HepG2 (cell line): Measurements from ENCODE around the gene FASTKD1. TPM values are rescaled to one million over a fixed set of nuclear protein-coding genes. Genes with fewer than 3 reads are reported as not detected.

Experiments
- BCL6 ChIP-seq: IDR thresholded peaks from 2 replicates; pipeline ENCODE4 v1.6.1; 2016; ENCODE audit warnings: missing genetic modification reagents, missing compliant biosample characterization
- CHD4 ChIP-seq: fragments of 200-600 bp; sonication (generic); IDR thresholded peaks from 2 replicates; pipeline ENCODE4 v1.7.0; 2017; ENCODE audit warnings: mild to moderate bottlenecking, low read length, borderline replicate concordance
- NR2C2 ChIP-seq: sonication (generic); formaldehyde crosslinking; IDR thresholded peaks from 2 replicates; pipeline ENCODE4 v1.4.0; 2020; ENCODE audit warnings: missing genetic modification reagents, mild to moderate bottlenecking, moderate library complexity, borderline replicate concordance
- PBX2 ChIP-seq: IDR thresholded peaks from 2 replicates; pipeline ENCODE4 v1.6.1; 2016; ENCODE audit warnings: control low read depth
- PHB2 ChIP-seq: fragments of 450-650 bp; IDR thresholded peaks from 2 replicates; pipeline ENCODE4 v1.6.1; 2018; ENCODE audit not compliant: partially characterized antibody
- POGK ChIP-seq: sonication (generic); formaldehyde crosslinking; conservative IDR thresholded peaks from 2 replicates; pipeline ENCODE4 v1.8.0; 2022; ENCODE audit warnings: mild to moderate bottlenecking, moderate library complexity, missing genetic modification reagents
- RFXANK ChIP-seq: IDR thresholded peaks from 2 replicates; pipeline ENCODE4 v1.6.1; 2016
- ZNF552 ChIP-seq: sonication (generic); formaldehyde crosslinking; IDR thresholded peaks from 2 replicates; pipeline ENCODE4 v1.9.0; 2022; ENCODE audit warnings: missing genetic modification reagents, mild to moderate bottlenecking, borderline replicate concordance
- ZNF556 ChIP-seq: sonication (generic); formaldehyde crosslinking; IDR thresholded peaks from 2 replicates; pipeline ENCODE4 v1.4.0; 2020; ENCODE audit warnings: mild to moderate bottlenecking, missing genetic modification reagents, borderline replicate concordance
- ZNF670 ChIP-seq: sonication (generic); formaldehyde crosslinking; IDR thresholded peaks from 2 replicates; pipeline ENCODE4 v1.8.0; 2022; ENCODE audit warnings: mild to moderate bottlenecking, missing genetic modification reagents, borderline replicate concordance
- polyA plus RNA-seq, 8 experiments: library from polyadenylated mRNA; depleted of rRNA in 3 of 8; stranded (reverse) in 7 of 8; unstranded in 1 of 8; fragments of >200 nt; fragmentation: Illumina TruSeq in 4 of 8; extraction: Trizol in 4 of 8; gene quantifications; 2 replicates each; pipeline versions ENCODE4 v1.2.1 to v1.2.3, GENCODE V29; 2011 to 2016; ENCODE audit warnings: low read depth in 4 of 8, missing spikeins in 1 of 8, mixed read lengths in 1 of 8; ENCODE audit not compliant: insufficient read depth in 1 of 8
- total RNA-seq, 5 experiments: library from RNA; depleted of rRNA; stranded (reverse); fragments of >200 nt; fragmentation: Illumina TruSeq; extraction: Trizol; gene quantifications; 2 replicates each; pipeline ENCODE4 v1.2.3, GENCODE V29; 2016; ENCODE audit warnings: low read depth in 1 of 5
- TF ChIP-seq, protein P1 (sequence below): sonication (generic); formaldehyde crosslinking; IDR thresholded peaks from 2 replicates; pipeline ENCODE4 v1.5.1; 2020; ENCODE audit warnings: missing genetic modification reagents, mild to moderate bottlenecking, borderline replicate concordance
- TF ChIP-seq, protein P2 (sequence below): sonication (generic); formaldehyde crosslinking; conservative IDR thresholded peaks from 2 replicates; pipeline ENCODE4 v1.4.0; 2020; ENCODE audit warnings: missing genetic modification reagents
- TF ChIP-seq, protein P3 (sequence below): sonication (generic); formaldehyde crosslinking; IDR thresholded peaks from 2 replicates; pipeline ENCODE4 v1.4.0; 2020; ENCODE audit warnings: missing genetic modification reagents, borderline replicate concordance
- TF ChIP-seq, protein P4 (sequence below): sonication (generic); formaldehyde crosslinking; IDR thresholded peaks from 2 replicates; pipeline ENCODE4 v1.5.0; 2020; ENCODE audit warnings: missing genetic modification reagents
- TF ChIP-seq, protein P5 (sequence below): IDR thresholded peaks from 2 replicates; pipeline ENCODE4 v1.6.1; 2016; ENCODE audit warnings: missing biosample characterization, missing genetic modification reagents, low read depth

FASTKD1 gene
- total and polyA plus RNA-seq, 2 of the 13 experiments (the other 11 are each of a cell fraction or from before 2014, with no cell fraction given): 35.0 to 38.0 TPM

GRCh38 chr2:169573160-169573973 lies at the start of gene FASTKD1 (continued):
- TF ChIP-seq POGK: peak; percentile 95
- no peak for TF ChIP-seq CHD4
- peak; percentile 63; the same call in 1 of the 2 replicates for TF ChIP-seq ZNF556 (CRISPR knock-in tag)
- no peak for TF ChIP-seq PHB2
- TF ChIP-seq BCL6 (CRISPR knock-in tag): peak; percentile 100
- TF ChIP-seq, protein P1, sequence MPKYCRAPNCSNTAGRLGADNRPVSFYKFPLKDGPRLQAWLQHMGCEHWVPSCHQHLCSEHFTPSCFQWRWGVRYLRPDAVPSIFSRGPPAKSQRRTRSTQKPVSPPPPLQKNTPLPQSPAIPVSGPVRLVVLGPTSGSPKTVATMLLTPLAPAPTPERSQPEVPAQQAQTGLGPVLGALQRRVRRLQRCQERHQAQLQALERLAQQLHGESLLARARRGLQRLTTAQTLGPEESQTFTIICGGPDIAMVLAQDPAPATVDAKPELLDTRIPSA (CRISPR knock-in tag): no peak
- TF ChIP-seq, protein P2, sequence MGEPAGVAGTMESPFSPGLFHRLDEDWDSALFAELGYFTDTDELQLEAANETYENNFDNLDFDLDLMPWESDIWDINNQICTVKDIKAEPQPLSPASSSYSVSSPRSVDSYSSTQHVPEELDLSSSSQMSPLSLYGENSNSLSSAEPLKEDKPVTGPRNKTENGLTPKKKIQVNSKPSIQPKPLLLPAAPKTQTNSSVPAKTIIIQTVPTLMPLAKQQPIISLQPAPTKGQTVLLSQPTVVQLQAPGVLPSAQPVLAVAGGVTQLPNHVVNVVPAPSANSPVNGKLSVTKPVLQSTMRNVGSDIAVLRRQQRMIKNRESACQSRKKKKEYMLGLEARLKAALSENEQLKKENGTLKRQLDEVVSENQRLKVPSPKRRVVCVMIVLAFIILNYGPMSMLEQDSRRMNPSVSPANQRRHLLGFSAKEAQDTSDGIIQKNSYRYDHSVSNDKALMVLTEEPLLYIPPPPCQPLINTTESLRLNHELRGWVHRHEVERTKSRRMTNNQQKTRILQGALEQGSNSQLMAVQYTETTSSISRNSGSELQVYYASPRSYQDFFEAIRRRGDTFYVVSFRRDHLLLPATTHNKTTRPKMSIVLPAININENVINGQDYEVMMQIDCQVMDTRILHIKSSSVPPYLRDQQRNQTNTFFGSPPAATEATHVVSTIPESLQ (CRISPR knock-in tag): 0 out of 2 replicates have a peak, but pooled peaks have one; percentile 37
- peak; percentile 98 for TF ChIP-seq NR2C2 (CRISPR knock-in tag)
- no peak for TF ChIP-seq ZNF552 (CRISPR knock-in tag)
- TF ChIP-seq, protein P3, sequence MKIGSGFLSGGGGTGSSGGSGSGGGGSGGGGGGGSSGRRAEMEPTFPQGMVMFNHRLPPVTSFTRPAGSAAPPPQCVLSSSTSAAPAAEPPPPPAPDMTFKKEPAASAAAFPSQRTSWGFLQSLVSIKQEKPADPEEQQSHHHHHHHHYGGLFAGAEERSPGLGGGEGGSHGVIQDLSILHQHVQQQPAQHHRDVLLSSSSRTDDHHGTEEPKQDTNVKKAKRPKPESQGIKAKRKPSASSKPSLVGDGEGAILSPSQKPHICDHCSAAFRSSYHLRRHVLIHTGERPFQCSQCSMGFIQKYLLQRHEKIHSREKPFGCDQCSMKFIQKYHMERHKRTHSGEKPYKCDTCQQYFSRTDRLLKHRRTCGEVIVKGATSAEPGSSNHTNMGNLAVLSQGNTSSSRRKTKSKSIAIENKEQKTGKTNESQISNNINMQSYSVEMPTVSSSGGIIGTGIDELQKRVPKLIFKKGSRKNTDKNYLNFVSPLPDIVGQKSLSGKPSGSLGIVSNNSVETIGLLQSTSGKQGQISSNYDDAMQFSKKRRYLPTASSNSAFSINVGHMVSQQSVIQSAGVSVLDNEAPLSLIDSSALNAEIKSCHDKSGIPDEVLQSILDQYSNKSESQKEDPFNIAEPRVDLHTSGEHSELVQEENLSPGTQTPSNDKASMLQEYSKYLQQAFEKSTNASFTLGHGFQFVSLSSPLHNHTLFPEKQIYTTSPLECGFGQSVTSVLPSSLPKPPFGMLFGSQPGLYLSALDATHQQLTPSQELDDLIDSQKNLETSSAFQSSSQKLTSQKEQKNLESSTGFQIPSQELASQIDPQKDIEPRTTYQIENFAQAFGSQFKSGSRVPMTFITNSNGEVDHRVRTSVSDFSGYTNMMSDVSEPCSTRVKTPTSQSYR: peak; percentile 73; the same call in 1 of the 2 replicates
- TF ChIP-seq PBX2 (CRISPR knock-in tag): peak; percentile 36; the same call in 1 of the 2 replicates
- TF ChIP-seq, protein P4, sequence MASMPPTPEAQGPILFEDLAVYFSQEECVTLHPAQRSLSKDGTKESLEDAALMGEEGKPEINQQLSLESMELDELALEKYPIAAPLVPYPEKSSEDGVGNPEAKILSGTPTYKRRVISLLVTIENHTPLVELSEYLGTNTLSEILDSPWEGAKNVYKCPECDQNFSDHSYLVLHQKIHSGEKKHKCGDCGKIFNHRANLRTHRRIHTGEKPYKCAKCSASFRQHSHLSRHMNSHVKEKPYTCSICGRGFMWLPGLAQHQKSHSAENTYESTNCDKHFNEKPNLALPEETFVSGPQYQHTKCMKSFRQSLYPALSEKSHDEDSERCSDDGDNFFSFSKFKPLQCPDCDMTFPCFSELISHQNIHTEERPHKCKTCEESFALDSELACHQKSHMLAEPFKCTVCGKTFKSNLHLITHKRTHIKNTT (CRISPR knock-in tag): 0 out of 2 replicates have a peak, but pooled peaks have one; percentile 69
- TF ChIP-seq ZNF670 (CRISPR knock-in tag): peak; percentile 38; the same call in 1 of the 2 replicates
- peak; percentile 83; the same call in 1 of the 2 replicates for TF ChIP-seq RFXANK (CRISPR knock-in tag)
- TF ChIP-seq, protein P5, sequence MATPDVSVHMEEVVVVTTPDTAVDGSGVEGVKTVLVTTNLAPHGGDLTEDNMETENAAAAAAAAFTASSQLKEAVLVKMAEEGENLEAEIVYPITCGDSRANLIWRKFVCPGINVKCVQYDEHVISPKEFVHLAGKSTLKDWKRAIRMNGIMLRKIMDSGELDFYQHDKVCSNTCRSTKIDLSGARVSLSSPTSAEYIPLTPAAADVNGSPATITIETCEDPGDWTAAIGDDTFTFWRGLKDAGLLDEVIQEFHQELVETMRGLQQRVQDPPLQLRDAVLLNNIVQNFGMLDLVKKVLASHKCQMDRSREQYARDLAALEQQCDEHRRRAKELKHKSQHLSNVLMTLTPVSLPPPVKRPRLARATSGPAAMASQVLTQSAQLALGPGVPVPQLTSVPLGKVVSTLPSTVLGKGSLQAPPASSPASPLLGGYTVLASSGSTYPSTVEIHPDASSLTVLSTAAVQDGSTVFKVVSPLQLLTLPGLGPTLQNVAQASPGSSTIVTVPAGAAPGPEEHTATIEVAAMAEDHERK: peak; percentile 100
